CD8-positive, alpha-beta memory T cell (primary cell): ENCODE results near the gene ZNF879. TPM values are rescaled to one million over a fixed set of nuclear protein-coding genes. Genes with fewer than 3 reads are reported as not detected.

Source experiments
- CTCF ChIA-PET: fragments of 350-600 bp; sonication (Branson Sonifier 250); formaldehyde crosslinking; loops from one replicate; lab custom pipeline; 2021; ENCODE audit warnings: antibody characterized with exemption; lab: Charles Lee
- POLR2A ChIA-PET: fragments of 350-600 bp; sonication (Branson Sonifier 250); formaldehyde crosslinking; loops from one replicate; lab custom pipeline; 2021; ENCODE audit warnings: antibody characterized with exemption; lab: Charles Lee
- DNase-seq, 5 donors: peaks; one replicate each; pipeline versions ENCODE4 v3.0.0 to v3.0.0-alpha.2; 2020 to 2022; ENCODE audit warnings: mixed read lengths in 1 of 5
- H3K27ac ChIP-seq: one replicate; pipeline ENCODE4 v1.7.0; 2013; ENCODE audit warnings: low read depth, mild to moderate bottlenecking, low read length, moderate library complexity
- H3K27me3 ChIP-seq: 2 replicates; pipeline ENCODE4 v1.7.0; 2013; ENCODE audit warnings: low read length, mild to moderate bottlenecking; ENCODE audit not compliant: insufficient read depth, poor library complexity, severe bottlenecking
- H3K36me3 ChIP-seq: 2 replicates; pipeline ENCODE4 v1.7.0; 2013; ENCODE audit warnings: mild to moderate bottlenecking, low read length, moderate library complexity; ENCODE audit not compliant: insufficient read depth
- H3K4me1 ChIP-seq: 2 replicates; pipeline ENCODE4 v1.7.0; 2013; ENCODE audit warnings: mild to moderate bottlenecking, low read length, moderate library complexity; ENCODE audit not compliant: insufficient read depth
- H3K4me3 ChIP-seq: 2 replicates; pipeline ENCODE4 v1.7.0; 2013; ENCODE audit warnings: mild to moderate bottlenecking, low read length
- H3K9me3 ChIP-seq: 2 replicates; pipeline ENCODE4 v1.7.0; 2013; ENCODE audit warnings: mild to moderate bottlenecking, low read length
- H3K27ac Mint-ChIP-seq, 8 donors: one replicate each; pipeline ENCODE4 v1.8.0; 2020 to 2021; ENCODE audit warnings: mixed read lengths in 8 of 8, mild to moderate bottlenecking in 6 of 8, inconsistent platforms in 3 of 8, moderate library complexity in 3 of 8
- H3K27me3 Mint-ChIP-seq, 2 donors: one replicate each; pipeline ENCODE4 v1.8.0; 2020 to 2021; ENCODE audit warnings: mixed read lengths in 2 of 2, mild to moderate bottlenecking in 1 of 2, moderate library complexity in 1 of 2
- H3K36me3 Mint-ChIP-seq, 3 donors: one replicate each; pipeline ENCODE4 v1.8.0; 2020 to 2021; ENCODE audit warnings: mixed read lengths in 3 of 3, inconsistent platforms in 1 of 3, mild to moderate bottlenecking in 1 of 3
- H3K4me1 Mint-ChIP-seq, 3 donors: one replicate each; pipeline ENCODE4 v1.8.0; 2020 to 2021; ENCODE audit warnings: mixed read lengths in 3 of 3, inconsistent platforms in 1 of 3, mild to moderate bottlenecking in 1 of 3
- H3K4me3 Mint-ChIP-seq, 7 donors: one replicate each; pipeline ENCODE4 v1.8.0; 2020 to 2021; ENCODE audit warnings: mixed read lengths in 7 of 7, mild to moderate bottlenecking in 6 of 7, moderate library complexity in 4 of 7, inconsistent platforms in 2 of 7
- H3K9me3 Mint-ChIP-seq, 5 donors: one replicate each; pipeline ENCODE4 v1.8.0; 2020 to 2022; ENCODE audit warnings: mixed read lengths in 5 of 5, mild to moderate bottlenecking in 3 of 5, moderate library complexity in 2 of 5, inconsistent platforms in 1 of 5
- polyA plus RNA-seq: library from polyadenylated mRNA; unstranded; fragments of 300-500 nt; fragmentation: Illumina TruSeq; gene quantifications from one replicate; pipeline ENCODE4 v1.2.3, GENCODE V29; 2021
- total RNA-seq, 2 experiments: library from RNA; stranded (reverse); gene quantifications; one replicate each; pipeline ENCODE4 v1.2.3, GENCODE V29; 2021

The ZNF879 gene
- total and polyA plus RNA-seq, 3 experiments from 2014 or later, result 3.5 to 3.9 (median 3.6) TPM

DNA sequence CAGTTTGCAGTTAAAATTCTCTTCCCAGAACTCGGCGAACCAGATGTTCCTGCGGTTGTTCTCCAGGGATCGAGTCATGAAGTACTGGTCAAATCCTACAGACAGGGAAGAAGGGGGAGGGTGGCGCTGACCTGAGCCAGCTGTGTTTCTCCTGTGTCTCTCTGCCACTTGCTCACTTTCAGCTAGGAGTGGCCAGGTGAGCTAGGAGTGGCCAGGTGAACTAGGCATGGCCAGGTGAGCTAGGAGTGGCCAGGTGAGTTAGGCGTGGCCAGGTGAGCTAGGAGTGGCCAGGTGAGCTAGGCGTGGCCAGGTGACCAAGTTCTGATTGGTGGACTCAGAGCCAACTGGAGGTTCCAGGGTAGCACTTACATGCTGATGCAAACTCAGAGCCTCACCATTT lies 34.3 kb upstream of the ZNF879 start:
- no peaks in the 10 kb centered on the region for H3K9me3 ChIP-seq
- POLR2A ChIA-PET, result no interaction called here
- H3K27me3 Mint-ChIP-seq, result peaks cover 19 to 24% of the 10 kb centered on the region in 2 donors

GRCh38 chr5:178990491-178990890 lies 33.1 kb upstream of the ZNF879 start:
- H3K4me1 Mint-ChIP-seq, result peaks cover 3 to 6% (median 3%) of the 10 kb centered on the region in 3 donors
- H3K27ac Mint-ChIP-seq, result no peak overlapping the region
- Histone ChIP-seq H3K27me3 (no peaks in the 10 kb centered on the region), H3K36me3 (no peaks in the 10 kb centered on the region), H3K4me3 (no peak overlapping the region), H3K9me3 (no peaks in the 10 kb centered on the region), H3K27ac (no peak overlapping the region), H3K4me1 (no peaks in the 10 kb centered on the region)
- peaks cover 0 to 6% (median 2%) of the 10 kb centered on the region in 3 donors for H3K36me3 Mint-ChIP-seq
- H3K4me3 Mint-ChIP-seq, result no peak overlapping the region
- ChIA-PET POLR2A (no interaction called here), CTCF (no interaction called here)
- peaks cover 25 to 28% of the 10 kb centered on the region in 2 donors for H3K27me3 Mint-ChIP-seq
- H3K9me3 Mint-ChIP-seq, result peaks cover 0 to 23% (median 7%) of the 10 kb centered on the region in 5 donors
- DNase-seq, result no peak

More for the DNA sequence above, 34.3 kb upstream of the ZNF879 start:
- CTCF ChIA-PET, result no interaction called here
- no peak overlapping the region for H3K27ac ChIP-seq
- Mint-ChIP-seq H3K36me3 (peaks cover 0 to 6% (median 0%) of the 10 kb centered on the region in 3 donors), H3K9me3 (peaks cover 0 to 20% (median 7%) of the 10 kb centered on the region in 5 donors), H3K4me1 (peaks cover 0 to 2% (median 0%) of the 10 kb centered on the region in 3 donors), H3K4me3 (no peak overlapping the region), H3K27ac (no peak overlapping the region)
- no peak for DNase-seq
- no peaks in the 10 kb centered on the region for H3K36me3 ChIP-seq
- H3K27me3 ChIP-seq, result no peaks in the 10 kb centered on the region
- H3K4me3 ChIP-seq, result no peak overlapping the region
- H3K4me1 ChIP-seq, result no peaks in the 10 kb centered on the region

DNA sequence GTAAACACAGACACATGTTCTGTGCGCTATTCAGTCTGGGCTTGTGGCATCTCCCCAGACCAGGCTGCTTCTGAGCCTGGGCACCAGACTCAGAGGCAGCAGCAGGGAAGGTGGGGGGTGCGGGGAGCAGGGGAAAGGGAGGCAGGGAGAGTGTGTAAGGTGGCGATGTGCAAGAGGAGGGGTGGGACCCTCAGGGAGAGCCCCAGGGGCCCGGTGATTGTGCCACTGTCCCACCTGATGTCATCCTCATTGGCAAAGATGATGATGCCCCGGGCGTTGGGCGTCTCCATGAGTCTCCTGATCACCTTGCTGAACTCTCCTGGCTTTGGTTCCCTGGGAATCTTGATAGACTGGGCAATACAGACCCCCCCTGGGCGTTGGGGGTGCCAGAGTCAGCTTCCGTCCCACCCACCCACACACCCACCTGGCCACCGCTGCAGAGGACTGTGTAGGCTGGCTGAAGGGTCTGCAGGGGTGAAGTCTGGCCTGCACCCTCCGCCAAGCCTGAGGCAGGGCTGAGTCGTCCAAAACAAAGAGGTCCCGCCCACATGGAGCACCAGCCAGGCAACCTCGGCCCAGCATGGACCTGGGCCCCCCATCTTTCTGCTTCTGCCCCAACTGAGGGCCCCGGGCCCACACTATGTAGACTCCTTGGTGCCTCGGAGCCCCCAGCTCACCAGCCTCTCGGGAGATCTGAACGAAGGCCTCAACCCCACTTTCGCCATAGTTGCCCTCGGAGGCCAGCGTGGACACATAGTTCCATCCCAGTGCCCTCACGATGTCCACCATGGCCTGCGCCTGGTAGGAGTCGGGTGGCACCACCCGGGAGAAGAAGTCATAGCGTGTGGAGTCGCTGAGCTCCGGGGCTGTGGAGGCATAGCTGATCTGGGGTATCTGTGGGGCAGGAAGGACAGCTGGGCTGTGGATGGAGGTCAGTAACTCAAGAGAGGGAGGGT lies 32.1 kb upstream of the ZNF879 start:
- Mint-ChIP-seq H3K9me3 (peaks cover 0 to 23% (median 4%) of the 10 kb centered on the region in 5 donors), H3K4me3 (no peak overlapping the region), H3K36me3 (peaks cover 0 to 6% (median 3%) of the 10 kb centered on the region in 3 donors), H3K4me1 (peaks cover 4 to 7% (median 5%) of the 10 kb centered on the region in 3 donors), H3K27me3 (peaks cover 28 to 33% of the 10 kb centered on the region in 2 donors), H3K27ac (no peak overlapping the region)
- H3K4me3 ChIP-seq, result no peak overlapping the region
- H3K27ac ChIP-seq, result no peak overlapping the region
- H3K4me1 ChIP-seq, result no peaks in the 10 kb centered on the region
- H3K36me3 ChIP-seq, result no peaks in the 10 kb centered on the region
- POLR2A ChIA-PET, result interaction anchor here (0.5 kb wide), 1 partner anchor 631 kb away, joined by 3 read pairs; no protein-coding TSS in a partner anchor
- CTCF ChIA-PET, result no interaction called here
- H3K27me3 ChIP-seq, result no peaks in the 10 kb centered on the region
- no peak for DNase-seq
- no peaks in the 10 kb centered on the region for H3K9me3 ChIP-seq

- Histone ChIP-seq H3K36me3 (no peaks in the 10 kb centered on the region), H3K27ac (no peak overlapping the region), H3K4me1 (no peaks in the 10 kb centered on the region), H3K9me3 (no peaks in the 10 kb centered on the region), H3K4me3 (no peak overlapping the region), H3K27me3 (no peaks in the 10 kb centered on the region)
- H3K27ac Mint-ChIP-seq, result no peak overlapping the region
- H3K4me3 Mint-ChIP-seq, result no peak overlapping the region
- H3K36me3 Mint-ChIP-seq, result peaks cover 0 to 5% (median 3%) of the 10 kb centered on the region in 3 donors
- DNase-seq, result no peak
- peaks cover 4 to 7% (median 5%) of the 10 kb centered on the region in 3 donors for H3K4me1 Mint-ChIP-seq
- POLR2A ChIA-PET, result interaction anchor here (0.5 kb wide), 1 partner anchor 630 kb away, joined by 3 read pairs; no protein-coding TSS in a partner anchor
- H3K27me3 Mint-ChIP-seq, result peaks cover 28 to 33% of the 10 kb centered on the region in 2 donors
- CTCF ChIA-PET, result no interaction called here
- peaks cover 0 to 17% (median 4%) of the 10 kb centered on the region in 5 donors for H3K9me3 Mint-ChIP-seq
Measured at GRCh38 chr5:178992291-178992895, 31.2 kb upstream of the ZNF879 start.

DNA sequence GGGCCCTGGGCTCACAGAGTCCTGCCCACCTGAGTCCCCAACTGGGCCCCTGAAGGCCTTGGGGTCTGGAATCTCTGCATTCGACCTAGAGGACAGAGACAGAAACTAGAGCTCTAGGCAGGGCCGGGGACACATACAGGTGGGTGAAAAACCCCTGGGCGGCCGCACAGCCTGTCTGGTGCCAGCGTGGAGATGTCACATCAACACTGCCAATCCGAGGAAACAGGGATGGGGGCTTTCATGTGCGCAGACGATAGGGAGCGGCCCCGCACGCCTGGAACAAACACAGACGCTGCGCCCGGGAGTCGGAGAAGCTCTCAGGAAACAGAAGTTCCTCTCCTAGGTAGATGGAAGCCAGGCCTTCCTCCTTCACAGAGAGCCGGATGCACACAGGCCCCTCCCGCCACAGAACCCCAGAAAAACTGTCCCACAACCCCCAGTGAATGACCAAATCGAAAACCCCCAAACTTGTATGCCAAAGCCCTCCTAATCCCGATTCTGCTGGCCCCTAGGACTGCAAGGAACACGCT lies 30.3 kb upstream of the ZNF879 start:
- Histone ChIP-seq H3K27ac (no peak overlapping the region), H3K36me3 (no peaks in the 10 kb centered on the region), H3K4me1 (no peaks in the 10 kb centered on the region), H3K4me3 (no peak overlapping the region), H3K27me3 (no peaks in the 10 kb centered on the region), H3K9me3 (no peaks in the 10 kb centered on the region)
- H3K4me3 Mint-ChIP-seq, result no peak overlapping the region
- peaks cover 0 to 3% (median 0%) of the 10 kb centered on the region in 3 donors for H3K36me3 Mint-ChIP-seq
- ChIA-PET CTCF (no interaction called here), POLR2A (no interaction called here)
- peaks cover 0 to 12% (median 4%) of the 10 kb centered on the region in 5 donors for H3K9me3 Mint-ChIP-seq
- H3K4me1 Mint-ChIP-seq, result peaks cover 4 to 7% (median 5%) of the 10 kb centered on the region in 3 donors
- H3K27ac Mint-ChIP-seq, result no peak overlapping the region
- H3K27me3 Mint-ChIP-seq, result peaks cover 28 to 33% of the 10 kb centered on the region in 2 donors
- no peak for DNase-seq

- Mint-ChIP-seq H3K27me3 (peaks cover 28 to 36% of the 10 kb centered on the region in 2 donors), H3K4me1 (peaks cover 4 to 7% (median 5%) of the 10 kb centered on the region in 3 donors), H3K36me3 (peaks cover 0 to 3% (median 0%) of the 10 kb centered on the region in 3 donors), H3K9me3 (peaks cover 0 to 10% (median 4%) of the 10 kb centered on the region in 5 donors), H3K4me3 (no peak overlapping the region), H3K27ac (no peak overlapping the region)
- Histone ChIP-seq H3K27ac (no peak overlapping the region), H3K4me1 (no peaks in the 10 kb centered on the region), H3K36me3 (no peaks in the 10 kb centered on the region), H3K9me3 (no peaks in the 10 kb centered on the region), H3K27me3 (no peaks in the 10 kb centered on the region), H3K4me3 (no peak overlapping the region)
- POLR2A ChIA-PET, result no interaction called here
- CTCF ChIA-PET, result no interaction called here
- no peak for DNase-seq
Measured at GRCh38 chr5:178993955-178994579, 29.5 kb upstream of the ZNF879 start.

DNA sequence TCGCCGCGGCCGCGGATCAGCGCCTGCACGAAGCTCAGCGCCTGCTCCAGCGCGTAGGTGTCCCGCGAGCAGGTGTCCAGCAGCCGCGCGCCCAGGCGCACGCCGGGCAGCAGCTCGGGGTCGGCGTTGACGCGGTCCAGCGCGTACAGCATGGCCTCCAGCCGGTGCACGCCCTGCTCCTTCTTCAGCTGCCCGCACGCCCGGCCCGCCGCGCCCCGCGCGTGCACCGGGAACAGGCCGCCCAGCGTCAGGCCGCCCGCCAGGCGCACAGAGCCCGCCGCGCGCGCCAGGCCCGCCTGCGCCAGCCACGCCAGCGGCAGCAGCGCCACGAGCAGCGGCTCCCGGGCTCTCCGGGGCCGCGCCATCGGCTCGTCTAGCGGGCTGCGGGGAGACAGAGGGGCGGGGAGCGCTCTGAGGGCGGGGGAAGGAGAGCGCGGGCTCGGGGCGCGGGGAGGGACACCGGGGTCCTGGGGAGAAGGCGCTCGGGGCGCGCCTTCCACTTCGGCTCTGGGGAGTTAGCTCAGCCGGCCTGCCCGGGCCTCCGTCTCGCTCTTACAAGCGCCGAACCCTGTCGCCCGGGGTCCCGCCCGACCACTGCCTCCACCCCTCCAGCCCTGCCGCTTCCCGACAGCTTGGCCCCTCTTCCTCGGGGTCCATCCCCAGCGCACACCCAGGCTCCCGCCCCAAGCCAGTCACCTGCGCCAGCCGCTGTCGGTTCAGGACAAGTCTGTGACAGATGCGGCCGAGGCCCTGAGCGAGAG lies 28.8 kb upstream of the ZNF879 start, which contains the start of gene GRM6:
Gene GRM6 (minus strand): TSS at position 741 of the 761 bp plus-strand sequence. CDS start 376 bp downstream, at position 365.
- peaks cover 0 to 6% (median 4%) of the 10 kb centered on the region in 5 donors for H3K9me3 Mint-ChIP-seq
- DNase-seq, result no peak
- peaks cover 0 to 3% (median 0%) of the 10 kb centered on the region in 3 donors for H3K36me3 Mint-ChIP-seq
- Histone ChIP-seq H3K4me1 (no peaks in the 10 kb centered on the region), H3K4me3 (no peak within 1 kb of the TSS), H3K27ac (no peak within 1 kb of the TSS), H3K9me3 (no peaks in the 10 kb centered on the region), H3K36me3 (no peaks in the 10 kb centered on the region), H3K27me3 (no peaks in the 10 kb centered on the region)
- POLR2A ChIA-PET, result no interaction called here
- CTCF ChIA-PET, result no interaction called here
- H3K4me1 Mint-ChIP-seq, result peaks cover 4 to 7% (median 5%) of the 10 kb centered on the region in 3 donors
- H3K27ac Mint-ChIP-seq, result no peak within 1 kb of the TSS
- H3K27me3 Mint-ChIP-seq, result peaks cover 28 to 36% of the 10 kb centered on the region in 2 donors
- H3K4me3 Mint-ChIP-seq, result peak within 1 kb of the TSS in 1 of 7 donors; percentile 10
